K562 treated with DMSO at 1 percent for 48 hours (cell line): ENCODE measurements around the gene NOL7. TPM values are rescaled to one million over a fixed set of nuclear protein-coding genes. Genes with fewer than 3 reads are reported as not detected.

Source experiments
- total RNA-seq: library from RNA; unstranded; fragments of 300-600 nt; gene quantifications from 2 replicates; pipeline ENCODE4 v1.2.3, GENCODE V29; 2022; ENCODE audit warnings: low replicate concordance; ENCODE audit errors: extremely low read depth

Gene NOL7
- not detected in 2 replicates for total RNA-seq

DNA sequence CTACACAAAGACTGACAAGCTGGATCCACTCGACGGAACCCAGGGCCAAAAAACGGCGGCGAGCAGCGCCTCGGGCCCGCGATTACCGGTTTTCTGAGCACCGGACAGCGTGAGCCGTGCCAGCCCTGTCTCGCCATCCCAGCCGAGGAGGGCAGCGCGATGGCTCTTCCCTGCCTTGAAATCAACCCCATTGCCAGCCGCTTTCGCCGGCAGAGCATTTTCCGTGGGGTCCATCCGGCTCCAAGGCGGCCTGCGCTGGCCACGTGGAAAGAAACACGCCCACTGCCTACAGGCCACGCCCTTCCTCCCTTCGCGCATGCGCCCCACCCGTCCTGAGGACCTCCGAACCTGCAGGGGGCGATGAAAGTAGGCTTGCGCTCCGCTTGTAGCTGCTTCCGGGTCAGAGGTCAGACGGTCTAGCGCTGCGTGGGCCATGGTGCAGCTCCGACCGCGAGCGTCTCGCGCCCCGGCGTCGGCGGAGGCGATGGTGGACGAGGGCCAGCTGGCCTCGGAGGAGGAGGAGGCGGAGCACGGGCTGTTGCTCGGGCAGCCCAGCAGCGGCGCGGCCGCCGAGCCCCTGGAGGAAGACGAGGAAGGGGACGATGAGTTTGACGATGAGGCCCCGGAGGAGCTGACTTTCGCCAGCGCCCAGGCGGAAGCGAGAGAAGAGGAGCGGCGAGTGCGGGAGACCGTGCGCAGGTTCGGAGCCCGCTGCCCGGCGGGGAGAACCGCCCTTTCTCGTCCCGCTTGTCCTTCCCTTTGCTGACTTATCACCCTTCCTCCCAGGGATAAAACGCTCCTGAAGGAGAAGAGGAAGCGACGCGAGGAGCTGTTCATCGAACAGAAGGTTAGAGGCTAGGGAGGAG lies at the start of gene NOL7:
Gene NOL7, plus strand, starts transcription at position 410 of the 866 bp plus-strand sequence. Its CDS starts 24 bp downstream, at position 434.

DNA sequence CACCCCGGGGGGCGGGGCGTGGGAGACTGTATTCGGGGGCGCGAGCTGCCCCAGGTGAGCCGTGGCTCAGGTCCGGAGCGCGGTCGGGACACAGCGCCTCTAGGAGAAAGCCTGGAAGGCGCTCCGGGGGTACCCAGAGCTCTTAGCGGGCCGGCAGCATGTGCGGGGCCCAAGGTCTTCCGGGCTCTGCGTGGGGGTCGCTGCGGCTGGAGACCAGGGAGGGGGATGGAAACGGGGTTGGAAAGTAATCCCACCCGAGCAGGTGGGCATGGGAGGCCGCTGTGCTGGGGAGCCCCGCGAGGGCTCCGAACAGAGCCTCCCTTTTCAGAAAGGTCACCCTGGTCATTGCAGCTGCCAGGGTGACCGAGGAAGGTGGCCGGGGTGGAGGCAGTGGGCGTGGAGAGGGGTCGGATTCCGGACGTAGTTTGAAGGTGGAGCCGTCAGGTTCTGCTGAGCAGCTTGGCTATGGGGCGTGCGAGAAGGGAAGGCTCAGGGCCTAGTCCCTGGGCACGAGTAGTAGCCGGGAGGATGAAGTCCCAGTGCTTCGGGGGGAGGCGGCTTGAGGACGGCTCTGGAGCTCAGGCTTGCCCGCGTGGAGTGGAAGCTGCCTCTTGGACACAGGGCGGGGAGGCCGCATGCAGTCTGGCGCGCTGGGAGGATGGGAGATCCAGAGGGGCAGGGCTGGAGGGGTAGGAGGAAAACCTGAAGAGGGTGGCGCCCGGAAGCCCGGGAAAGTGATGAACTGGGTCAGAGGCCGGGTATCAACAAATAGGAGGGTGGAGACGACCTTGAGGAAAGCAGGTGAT lies 40.4 kb upstream of the NOL7 start, which contains the start of gene SIRT5:
Gene SIRT5, plus strand, starts transcription at position 31 of the 806 bp plus-strand sequence. CDS start 9,510 bp downstream, outside the sequence.

Other genes starting within 250 kb of the NOL7 start
- not detected in 2 replicates for gene GFOD1, start 127.7 kb upstream of the NOL7 start, total RNA-seq
- not detected in 2 replicates for gene SIRT5, start 40.7 kb upstream of the NOL7 start, total RNA-seq
- gene RANBP9, start 96.5 kb downstream of the NOL7 start, total RNA-seq, result not detected in 2 replicates
- gene MCUR1, start 199.2 kb downstream of the NOL7 start, total RNA-seq, result not detected in 2 replicates